Upper lobe of right lung (tissue), 1 donor: Measurements from ENCODE around the gene ZNF469. TPM values are rescaled to one million over a fixed set of nuclear protein-coding genes. Genes with fewer than 3 reads are reported as not detected.

Experiments
- ATAC-seq: fragments of 200-7000 bp; cut with Tn5 transposase; one replicate; pipeline ENCODE4 v1.9.1; 2020; ENCODE audit warnings: mild to moderate bottlenecking, moderate library complexity
- DNase-seq: peaks from one replicate; pipeline ENCODE4 v3.0.0-alpha.2; 2020
- H3K27ac ChIP-seq: fragments of 200-600 bp; one replicate; pipeline ENCODE4 v1.8.0; 2022
- H3K27me3 ChIP-seq: fragments of 200-600 bp; one replicate; pipeline ENCODE4 v1.8.0; 2022; ENCODE audit warnings: mild to moderate bottlenecking
- H3K36me3 ChIP-seq: fragments of 200-600 bp; one replicate; pipeline ENCODE4 v1.8.0; 2022
- H3K4me1 ChIP-seq: fragments of 200-600 bp; one replicate; pipeline ENCODE4 v1.8.0; 2022
- H3K4me3 ChIP-seq: fragments of 200-600 bp; one replicate; pipeline ENCODE4 v1.8.0; 2022; ENCODE audit warnings: mild to moderate bottlenecking
- H3K9me3 ChIP-seq: fragments of 200-600 bp; one replicate; pipeline ENCODE4 v1.8.0; 2022
- CTCF ChIP-seq: fragments of 200-600 bp; IDR thresholded peaks from one replicate; pipeline ENCODE4 v1.8.0; 2022; ENCODE audit warnings: antibody characterized with exemption
- intact Hi-C: fragments of 100-400 bp; cut with DNase I; formaldehyde crosslinking; loops from one replicate; pipeline ENCODE4 v1.11.0; 2022
- total RNA-seq: library from RNA; stranded (reverse); fragmentation: NEBNext Ultra II Directional; extraction: Animal tissue kit (Norgen Biotek cat#: 25700); gene quantifications from one replicate; pipeline ENCODE4 v1.2.1, GENCODE V29; 2021
- donor health status: DM: no; HTN: yes; CAD: no; lungs with severe emphysema.

Gene ZNF469
- total RNA-seq, 1 donor from 2014 or later, result 2.1 TPM

DNA sequence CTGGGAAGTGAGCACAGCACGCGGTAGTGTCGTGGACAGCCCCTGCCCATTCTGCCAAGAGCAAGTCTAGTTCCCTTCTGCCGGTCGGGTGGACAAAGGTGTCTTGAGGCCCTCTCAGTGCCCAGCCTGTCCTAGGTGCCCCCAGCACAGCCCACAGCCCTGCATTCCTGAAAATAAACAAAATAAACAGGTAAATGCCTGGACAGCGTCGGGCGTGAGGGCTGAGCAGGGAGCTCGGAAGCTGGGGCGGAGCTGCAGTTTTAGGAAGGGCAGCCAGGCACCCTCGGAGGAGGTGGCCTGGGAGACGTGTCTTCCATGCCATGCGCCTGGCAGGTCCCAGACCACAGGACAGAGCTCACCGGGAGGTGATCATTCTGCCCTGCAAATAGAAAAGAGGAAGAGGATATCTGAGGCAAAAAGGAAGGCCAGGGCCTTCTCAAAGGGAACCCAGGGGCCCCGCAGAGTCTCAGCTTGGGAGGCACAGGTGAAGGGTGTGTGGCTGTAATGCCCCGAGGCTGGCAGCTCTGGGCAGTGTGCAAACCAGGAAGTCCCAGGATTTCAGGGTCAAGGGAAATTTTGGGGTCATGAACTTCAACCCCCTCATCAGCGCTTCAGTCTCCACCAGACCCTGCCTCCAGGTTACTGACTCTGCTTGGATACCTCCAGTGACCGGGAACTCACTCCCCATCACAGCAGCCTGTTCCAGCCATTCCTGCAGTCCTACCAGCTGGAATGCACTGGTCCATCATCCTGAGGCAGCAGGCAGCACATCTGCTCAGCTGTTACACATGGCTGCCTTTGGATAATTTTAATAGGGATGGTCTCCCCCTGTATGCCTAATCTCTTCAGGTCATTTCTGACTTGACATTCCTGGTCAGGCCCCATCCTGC is 1.7 kb downstream of the ZNF469 start:
- Histone ChIP-seq H3K4me3 (peak overlapping the region; percentile 19), H3K36me3 (no peaks in the 10 kb centered on the region), H3K9me3 (no peaks in the 10 kb centered on the region), H3K4me1 (peaks cover 13% of the 10 kb centered on the region), H3K27me3 (peaks cover 18% of the 10 kb centered on the region), H3K27ac (no peak overlapping the region)
- intact Hi-C loops, result no loop called here
- TF ChIP-seq CTCF, result no peak
- DNase-seq, result peak; percentile 51
- no peak for ATAC-seq

DNA sequence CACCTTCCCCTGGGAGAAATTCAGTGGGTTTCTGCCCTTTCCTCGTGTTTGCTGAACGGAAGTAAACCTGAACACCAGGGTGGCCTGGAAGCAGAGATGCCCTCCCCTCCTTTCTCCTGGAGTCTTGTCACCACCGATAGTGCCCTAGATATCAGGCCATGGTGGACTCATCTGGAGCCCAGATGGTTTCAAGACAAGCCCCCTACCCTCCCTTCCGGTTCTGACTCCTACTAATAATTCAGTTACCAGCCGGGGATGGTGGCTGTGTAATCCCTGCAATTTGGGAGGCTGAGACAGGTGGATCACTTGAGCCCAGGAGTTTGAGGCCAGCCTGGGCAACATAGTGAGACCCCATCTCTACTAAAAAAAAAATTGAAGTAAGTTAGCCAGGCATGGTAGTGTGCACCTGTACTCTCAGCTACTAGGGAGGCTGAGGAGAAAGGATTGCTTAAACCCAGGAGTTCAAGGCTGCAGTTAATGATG is 2.4 kb downstream of the ZNF469 start:
- Histone ChIP-seq H3K27ac (no peak overlapping the region), H3K4me3 (no peak overlapping the region), H3K36me3 (no peaks in the 10 kb centered on the region), H3K27me3 (peaks cover 18% of the 10 kb centered on the region), H3K9me3 (no peaks in the 10 kb centered on the region), H3K4me1 (peaks cover 13% of the 10 kb centered on the region)
- intact Hi-C loops, result no loop called here
- no peak for TF ChIP-seq CTCF
- ATAC-seq (no peak), DNase-seq (no peak)

DNA sequence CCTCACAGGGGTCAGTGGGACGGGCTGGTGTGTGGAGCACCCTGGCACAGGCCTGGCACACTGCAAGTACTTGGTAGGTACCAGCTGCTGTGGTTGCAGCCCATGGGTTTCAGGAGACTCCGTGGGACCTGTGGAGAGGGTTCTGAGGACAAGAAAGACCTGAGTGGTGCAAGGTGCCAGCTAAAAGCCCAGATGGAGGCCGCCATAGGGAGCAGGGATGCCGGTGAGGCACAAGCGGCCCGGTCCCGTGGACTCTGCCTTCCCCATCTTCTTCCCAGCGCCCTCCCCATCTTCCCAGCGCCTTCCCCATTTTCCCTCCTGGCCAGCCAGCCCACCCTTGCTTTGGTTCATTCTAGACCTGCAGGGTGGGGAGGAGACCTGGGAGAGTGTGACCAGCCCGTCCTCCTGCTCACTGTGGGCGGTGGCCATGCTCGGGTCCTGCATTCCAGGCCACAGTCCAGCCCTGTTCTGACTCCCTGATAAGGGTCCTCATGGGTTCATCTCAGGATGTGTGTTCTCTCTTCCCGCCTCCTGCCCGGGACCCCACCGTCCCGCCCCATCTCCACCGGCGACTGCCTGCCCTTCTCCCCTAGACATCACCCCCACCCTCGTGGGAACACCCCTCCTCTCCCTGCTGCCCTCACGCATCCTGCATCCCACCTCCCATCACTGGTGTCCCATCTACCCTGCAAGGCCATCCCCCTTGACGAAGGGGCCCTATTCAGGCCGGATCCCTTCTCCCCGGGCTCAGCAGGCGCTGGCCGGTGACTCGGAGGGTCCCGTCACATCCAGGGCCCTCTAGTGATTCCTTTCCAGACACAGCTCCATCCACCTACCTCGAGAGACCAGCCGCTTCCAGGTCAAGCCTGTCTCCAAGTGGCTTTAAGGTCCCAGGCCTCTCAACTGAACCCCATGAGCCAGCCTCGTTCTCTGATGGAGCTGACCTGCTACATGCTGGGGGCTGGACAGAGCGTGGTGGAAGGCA is 3.4 kb downstream of the ZNF469 start:
- ATAC-seq (no peak), DNase-seq (peak; percentile 46)
- TF ChIP-seq CTCF, result no peak
- intact Hi-C loops, result no loop called here
- Histone ChIP-seq H3K4me3 (no peak overlapping the region), H3K27me3 (peaks cover 22% of the 10 kb centered on the region), H3K9me3 (no peaks in the 10 kb centered on the region), H3K27ac (no peak overlapping the region), H3K36me3 (no peaks in the 10 kb centered on the region), H3K4me1 (peaks cover 13% of the 10 kb centered on the region)

- Histone ChIP-seq H3K27ac (peak overlapping the region; percentile 82), H3K4me3 (no peak overlapping the region), H3K27me3 (peaks cover 23% of the 10 kb centered on the region), H3K9me3 (no peaks in the 10 kb centered on the region), H3K36me3 (no peaks in the 10 kb centered on the region), H3K4me1 (peaks cover 13% of the 10 kb centered on the region)
- no peak for TF ChIP-seq CTCF
- intact Hi-C loops, result no loop called here
- ATAC-seq (no peak), DNase-seq (no peak)
These were observed 4.5 kb downstream of the ZNF469 start for GRCh38 chr16:88387180-88387765.

GRCh38 chr16:88387941-88388627 is 5.3 kb downstream of the ZNF469 start:
- H3K27ac ChIP-seq, result peak overlapping the region; percentile 82
- no peaks in the 10 kb centered on the region for H3K36me3 ChIP-seq
- DNase-seq (peak; percentile 90), ATAC-seq (peak; percentile 90)
- H3K9me3 ChIP-seq, result no peaks in the 10 kb centered on the region
- H3K27me3 ChIP-seq, result peaks cover 23% of the 10 kb centered on the region
- H3K4me1 ChIP-seq, result peaks cover 13% of the 10 kb centered on the region
- H3K4me3 ChIP-seq, result no peak overlapping the region
- no peak for TF ChIP-seq CTCF
- intact Hi-C loops, result no loop called here
